ENCODE data around the gene LMO3.
"Not testable (repeated sequence)": the region's sequence is repeated elsewhere in the genome, so short reads cannot be mapped to it uniquely, and the experiment has no call there.

Gene LMO3

DNA sequence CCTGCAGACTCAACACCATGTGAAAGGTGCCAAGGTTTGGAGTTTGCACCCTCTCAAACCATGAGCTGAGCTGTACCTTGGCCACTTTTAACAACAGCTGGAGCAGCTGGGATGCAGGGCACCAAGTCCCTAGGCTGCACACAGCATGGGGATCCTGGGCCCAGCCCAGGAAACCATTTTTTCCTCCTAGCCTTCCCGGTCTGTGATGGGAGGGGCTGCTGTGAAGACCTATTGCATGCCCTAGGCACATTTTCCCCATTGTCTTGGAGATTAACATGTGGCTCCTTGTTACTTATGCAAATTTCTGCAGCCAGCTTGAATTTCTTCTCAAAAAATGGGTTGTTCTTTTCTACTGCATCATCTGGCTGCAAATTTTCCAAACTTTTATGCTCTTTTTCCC is 68.3 kb downstream of the LMO3 start:
- not testable (repeated sequence) for DNase-seq

DNA sequence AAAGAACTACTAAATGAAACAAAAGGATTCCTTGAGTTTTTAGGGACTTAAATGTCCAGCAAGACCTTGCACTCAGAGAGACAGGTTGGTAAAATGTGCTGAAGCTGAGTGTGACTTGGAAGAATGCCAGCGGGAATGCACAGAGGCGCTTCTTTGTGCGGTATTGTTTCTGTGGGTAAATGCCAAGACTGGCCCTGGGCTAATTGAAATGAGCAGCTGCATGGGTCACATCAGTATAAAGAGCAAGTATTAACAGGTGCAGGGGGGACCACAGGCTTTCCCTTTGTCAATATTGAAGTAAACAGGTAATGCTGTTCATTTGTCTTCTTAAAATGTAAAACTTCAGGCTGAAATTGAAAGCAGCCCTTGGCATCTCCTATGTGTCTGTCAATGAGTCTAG is 74.3 kb downstream of the LMO3 start:
- no peak for DNase-seq

DNA sequence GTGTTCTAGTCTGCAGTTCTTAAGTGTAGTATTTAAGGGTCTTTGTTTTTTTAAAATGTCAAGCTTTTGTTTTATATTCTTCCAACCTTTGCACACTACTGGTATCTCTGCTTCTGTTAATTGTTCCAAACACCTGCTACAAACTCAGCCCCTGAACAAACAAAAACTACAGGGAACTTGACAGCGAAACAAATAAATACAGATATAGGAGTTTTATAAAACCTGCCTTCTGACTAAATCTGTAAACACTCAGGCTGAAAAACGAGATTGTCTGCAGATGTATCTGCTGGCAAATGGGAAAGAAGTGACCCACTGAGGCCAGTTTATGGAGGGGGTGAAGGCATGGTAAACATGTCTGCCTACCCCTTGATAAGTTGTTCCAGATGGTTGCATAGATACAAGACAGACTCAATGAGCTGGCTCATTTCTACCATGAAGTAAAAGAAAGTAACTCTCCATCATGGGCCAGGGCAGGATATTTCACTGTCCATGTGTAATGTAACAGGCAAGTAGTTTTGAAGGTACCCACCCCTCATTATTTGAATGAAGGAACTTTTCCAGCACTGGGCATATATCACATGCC is 75.6 kb downstream of the LMO3 start:
- DNase-seq: no peak

DNA sequence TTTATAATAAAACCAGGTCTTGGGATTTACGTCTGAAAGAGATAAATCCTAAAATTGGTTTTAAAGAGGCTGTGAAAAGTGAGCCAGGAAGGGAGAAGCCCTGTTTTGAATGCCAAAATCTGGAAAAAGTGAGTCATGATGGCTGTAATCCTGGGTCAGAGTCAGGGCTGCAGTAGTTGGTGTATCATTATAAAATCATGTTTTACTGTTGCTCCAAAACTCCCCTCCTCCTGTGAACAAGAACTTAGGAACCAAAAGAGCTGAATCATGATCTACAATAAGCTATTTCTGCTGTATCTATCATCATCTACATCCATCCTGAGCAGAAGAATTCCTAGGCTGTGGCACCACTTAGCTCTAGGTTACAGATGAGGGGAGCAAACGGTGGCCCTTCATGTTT is 79.3 kb downstream of the LMO3 start:
- DNase-seq: no peak

DNA sequence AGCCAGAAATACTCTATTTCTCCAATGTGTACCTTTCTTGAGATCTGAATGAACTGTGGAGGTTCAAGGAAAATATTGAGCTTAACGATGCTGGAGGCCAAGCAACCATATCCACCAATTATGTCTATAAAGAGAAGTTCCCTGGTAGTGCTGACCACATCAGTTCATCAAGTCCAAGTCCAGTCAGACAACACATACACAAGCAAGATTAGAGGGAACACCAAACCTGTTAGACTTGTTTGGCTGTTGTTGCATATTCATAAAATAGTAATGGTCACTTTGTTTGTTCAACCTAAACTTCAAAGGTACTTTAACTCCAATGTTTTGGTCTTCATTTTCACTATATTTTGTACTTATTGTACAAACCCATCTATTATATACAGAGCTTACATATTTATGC is 81.6 kb downstream of the LMO3 start:
- no peak for DNase-seq

DNA sequence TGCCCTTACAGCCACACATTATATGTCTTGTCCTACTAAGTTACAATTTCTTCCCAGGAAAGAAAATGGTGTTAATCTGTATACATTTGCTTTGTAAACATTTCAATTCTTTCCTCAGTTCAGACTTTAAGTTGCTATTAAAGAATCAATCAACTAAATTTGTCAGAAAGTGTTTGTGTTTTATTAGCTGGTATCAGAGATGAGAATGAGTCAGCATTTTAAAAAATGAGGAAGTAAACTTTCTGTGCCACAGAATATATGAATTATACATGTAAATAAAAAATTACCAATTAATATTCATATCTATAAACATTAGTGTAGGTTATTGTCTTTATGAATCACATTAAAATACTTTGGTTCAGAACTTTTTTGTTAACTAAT is 82.0 kb downstream of the LMO3 start:
- no peak for DNase-seq

DNA sequence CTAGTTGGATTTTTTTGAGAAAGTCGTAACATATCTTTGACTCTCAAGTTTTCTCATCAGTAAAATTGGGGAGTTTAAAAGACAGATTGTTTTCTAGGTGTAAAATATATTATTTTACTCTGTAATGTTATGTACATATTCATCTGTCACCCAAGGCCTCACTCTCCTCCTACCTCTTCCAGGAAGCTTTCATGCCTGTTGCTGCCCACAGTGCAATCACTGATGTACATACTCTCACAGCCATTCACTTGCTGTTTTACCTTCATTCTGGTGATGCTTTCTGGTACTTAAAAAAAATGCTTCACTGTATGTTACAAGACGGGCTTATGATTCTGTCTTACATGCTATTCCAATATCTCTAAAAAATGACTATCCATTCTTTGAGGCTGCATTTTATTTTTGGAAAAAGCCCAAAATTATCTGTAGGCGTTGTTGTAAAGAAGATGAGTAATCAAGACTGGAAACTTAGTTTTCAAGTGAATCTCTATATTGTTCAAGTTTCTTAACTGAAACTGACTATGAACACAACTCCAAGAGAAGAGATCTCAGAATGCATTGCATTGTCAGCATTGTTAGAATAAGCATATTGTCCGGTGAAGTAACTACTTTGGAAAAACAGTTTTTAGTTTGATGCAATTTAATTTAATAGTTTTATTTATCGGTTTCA is 82.5 kb downstream of the LMO3 start:
- no peak for DNase-seq

DNA sequence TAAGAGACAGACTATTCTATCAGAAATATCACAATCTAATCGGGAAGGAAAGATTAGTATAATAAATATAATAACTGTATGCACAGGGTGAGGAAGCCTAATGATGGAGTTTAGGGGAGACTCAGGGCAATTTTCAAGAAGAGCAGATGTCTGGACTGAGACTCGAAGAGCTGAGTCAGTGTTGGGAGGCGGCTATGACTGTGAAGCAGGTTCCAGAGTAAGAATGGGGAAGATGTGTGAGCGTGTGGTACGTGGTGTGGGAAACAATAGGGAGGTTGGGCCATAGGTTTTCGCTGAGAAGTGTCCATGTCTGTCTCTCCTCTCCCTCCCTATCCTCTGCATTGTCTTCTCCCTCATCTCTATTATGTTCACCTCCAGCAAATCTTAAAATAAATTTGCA is 85.6 kb downstream of the LMO3 start:
- DNase-seq: no peak

DNA sequence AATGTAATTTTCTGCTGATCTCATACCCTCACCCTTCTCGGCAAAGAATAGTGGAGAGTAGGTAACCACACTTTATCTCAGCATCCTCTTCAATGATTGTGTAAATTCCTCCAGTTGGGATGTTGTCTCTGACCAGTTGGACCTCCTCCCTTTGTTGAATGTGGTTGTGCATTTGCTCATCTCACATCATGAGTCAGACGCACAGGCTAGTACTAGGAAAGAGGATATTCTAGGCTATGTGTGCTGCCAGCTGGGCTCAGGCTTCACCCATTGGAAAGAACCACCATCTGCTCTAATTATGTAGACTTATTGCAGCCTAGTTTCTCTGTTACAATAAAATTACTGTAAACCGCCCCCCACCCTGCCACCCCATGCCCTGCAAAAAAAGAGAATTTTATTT is 90.3 kb downstream of the LMO3 start:
- no peak for DNase-seq

DNA sequence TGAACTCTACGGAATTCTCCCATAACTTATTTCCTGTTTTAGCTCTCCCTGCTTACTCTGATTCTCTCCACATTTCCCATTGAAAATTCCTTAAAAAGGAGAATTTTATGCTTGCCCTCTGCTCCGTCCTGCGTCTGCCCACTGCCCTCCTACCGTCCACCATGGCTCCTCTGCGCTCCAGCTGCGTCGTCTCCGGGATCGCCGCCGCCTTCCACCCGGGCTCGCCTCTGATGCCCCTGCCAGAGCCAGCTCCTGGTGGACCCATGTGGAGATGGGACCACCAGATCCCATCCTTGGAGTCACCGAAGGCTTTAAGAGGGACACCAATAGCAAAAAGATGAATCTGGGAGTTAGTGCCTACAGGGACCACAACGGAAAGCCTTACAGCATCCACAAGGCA is 92.7 kb downstream of the LMO3 start:
- no peak for DNase-seq

DNA sequence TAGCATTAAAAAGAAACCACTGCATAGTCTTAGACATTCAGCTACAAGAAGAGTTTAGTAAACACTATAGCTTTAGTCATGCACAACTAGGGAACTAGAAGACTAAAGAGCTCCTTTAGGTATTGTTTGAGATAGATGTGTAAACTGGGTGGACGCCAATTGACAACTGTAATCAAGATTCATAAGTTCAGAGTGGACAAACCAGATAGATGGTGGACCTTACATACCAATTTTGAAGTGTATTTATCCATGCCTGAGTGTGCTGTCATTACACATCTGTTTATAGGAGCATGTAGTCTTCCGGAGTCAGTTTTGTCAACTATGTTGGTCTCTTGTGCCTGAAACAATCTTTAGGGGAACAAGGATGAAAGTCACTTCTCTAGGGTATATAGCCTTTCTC is 96.6 kb downstream of the LMO3 start:
- no peak for DNase-seq

DNA sequence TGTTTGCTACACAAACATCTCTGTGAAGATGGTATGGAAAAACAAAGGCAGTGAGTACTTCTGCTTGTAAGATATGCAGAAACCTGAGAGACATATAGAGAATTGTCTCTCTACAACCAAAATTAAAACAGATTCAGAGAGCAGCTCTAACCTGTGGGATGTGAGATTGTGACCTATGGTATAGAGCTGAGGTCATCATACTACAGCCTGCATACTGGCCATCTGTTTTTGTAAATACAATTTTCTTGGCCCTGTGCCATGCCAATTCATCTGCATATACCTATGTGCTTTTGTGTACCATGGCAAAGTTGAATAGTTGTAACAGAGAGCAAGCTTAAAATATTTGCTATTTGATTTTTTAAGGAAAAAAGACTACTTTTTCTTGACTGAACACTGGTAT is 99.6 kb downstream of the LMO3 start:
- no peak for DNase-seq

DNA sequence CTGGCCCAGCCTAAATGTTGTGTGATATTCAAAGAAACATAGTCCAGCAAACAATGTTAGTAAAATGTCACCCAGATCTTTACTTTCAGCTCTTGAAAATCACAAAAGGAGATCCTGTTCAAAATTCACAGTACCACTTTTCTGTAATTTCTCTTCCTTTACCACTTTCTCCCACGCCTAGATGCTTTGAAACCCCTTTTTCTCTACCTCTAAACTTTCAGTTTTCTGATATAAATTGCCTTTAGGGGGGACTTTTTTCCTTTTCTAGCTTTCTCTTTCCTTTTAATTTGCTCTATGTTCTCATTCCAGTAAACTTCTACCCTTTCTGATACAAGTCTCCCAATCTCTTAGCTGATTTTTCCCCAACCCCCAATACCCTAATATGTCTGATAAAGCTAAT is 101.8 kb downstream of the LMO3 start:
- no peak for DNase-seq

DNA sequence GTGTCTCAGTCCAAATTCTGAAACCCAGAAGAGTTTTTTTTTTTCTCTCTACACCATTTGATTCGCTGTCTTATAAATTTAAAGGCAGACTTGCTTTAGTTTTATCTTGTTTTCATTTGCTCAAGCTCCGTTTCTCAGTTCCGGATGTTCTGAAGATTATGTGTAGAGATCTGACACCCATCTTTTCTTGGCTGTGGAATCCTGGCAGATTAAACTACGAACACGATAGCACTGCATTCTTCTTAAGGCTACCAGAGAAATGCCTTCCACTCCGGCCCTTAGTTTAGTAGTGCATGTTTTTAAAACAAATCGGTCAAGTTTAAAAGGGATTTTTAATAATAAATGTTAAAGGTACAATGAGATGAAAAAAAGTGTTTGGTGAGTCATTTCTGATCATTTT is 106.4 kb downstream of the LMO3 start:
- no peak for DNase-seq

Data from CD4-positive, alpha-beta T cell treated with Interleukin-1 beta for 1 hour (primary cell).